ENCODE data around the gene FBXL16. TPM values are rescaled to one million over a fixed set of nuclear protein-coding genes. Genes with fewer than 3 reads are reported as not detected.

The FBXL16 gene
- total and polyA plus RNA-seq, 9 of the 15 experiments (the other 6 are each of a cell fraction or from before 2014, with no cell fraction given): 0.21 to 8.2 (median 1.7) TPM

DNA sequence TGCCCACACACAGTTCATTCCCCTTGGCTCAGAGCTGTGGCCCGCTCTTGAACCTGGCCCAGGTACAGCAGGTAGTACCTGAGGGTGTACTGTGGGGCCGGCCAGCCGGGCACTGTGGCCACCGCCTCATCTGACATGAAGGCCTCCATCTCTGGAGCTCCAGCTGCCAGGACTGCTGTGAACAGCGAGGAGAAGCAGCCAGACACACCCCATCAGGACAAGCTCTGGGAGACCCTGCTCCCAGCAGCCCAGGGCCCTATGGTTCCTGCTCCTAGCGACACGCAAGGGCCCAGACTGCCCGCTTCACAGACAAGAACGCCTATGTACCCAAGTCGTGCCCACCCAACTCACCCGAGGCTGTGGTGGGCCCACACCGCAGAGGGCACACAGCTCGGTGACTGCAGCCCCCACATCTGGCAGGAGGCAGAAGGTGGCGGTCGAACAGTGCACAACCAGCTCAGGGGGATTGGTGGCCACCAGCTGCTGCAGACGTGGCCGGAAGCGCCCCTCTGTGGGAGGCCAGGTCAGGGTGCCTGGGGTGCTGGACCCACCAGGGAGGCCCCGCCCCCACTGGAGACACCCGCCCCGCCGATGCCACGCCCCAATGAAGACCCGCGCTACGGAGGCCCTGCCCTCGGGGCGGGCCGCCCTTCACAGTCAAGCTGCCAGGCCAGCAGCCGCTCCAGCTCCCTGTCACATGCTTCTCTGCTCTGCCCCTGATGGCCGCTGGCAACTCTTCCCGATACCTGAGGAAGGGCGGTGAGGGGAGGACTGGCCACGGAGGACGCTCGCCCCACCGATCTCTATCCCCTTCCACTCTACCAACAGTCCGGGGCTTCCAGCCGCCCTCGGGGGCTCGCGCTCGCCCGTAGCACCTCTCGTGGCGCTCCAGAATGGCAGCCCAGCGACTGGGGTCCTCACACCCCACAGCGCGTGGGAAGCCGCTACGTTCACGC is 26.5 kb downstream of the FBXL16 start (continued):
- TF ChIP-seq, protein P1, sequence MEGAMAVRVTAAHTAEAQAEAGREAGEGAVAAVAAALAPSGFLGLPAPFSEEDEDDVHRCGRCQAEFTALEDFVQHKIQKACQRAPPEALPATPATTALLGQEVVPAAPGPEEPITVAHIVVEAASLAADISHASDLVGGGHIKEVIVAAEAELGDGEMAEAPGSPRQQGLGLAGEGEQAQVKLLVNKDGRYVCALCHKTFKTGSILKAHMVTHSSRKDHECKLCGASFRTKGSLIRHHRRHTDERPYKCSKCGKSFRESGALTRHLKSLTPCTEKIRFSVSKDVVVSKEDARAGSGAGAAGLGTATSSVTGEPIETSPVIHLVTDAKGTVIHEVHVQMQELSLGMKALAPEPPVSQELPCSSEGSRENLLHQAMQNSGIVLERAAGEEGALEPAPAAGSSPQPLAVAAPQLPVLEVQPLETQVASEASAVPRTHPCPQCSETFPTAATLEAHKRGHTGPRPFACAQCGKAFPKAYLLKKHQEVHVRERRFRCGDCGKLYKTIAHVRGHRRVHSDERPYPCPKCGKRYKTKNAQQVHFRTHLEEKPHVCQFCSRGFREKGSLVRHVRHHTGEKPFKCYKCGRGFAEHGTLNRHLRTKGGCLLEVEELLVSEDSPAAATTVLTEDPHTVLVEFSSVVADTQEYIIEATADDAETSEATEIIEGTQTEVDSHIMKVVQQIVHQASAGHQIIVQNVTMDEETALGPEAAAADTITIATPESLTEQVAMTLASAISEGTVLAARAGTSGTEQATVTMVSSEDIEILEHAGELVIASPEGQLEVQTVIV (CRISPR knock-in tag; IDR thresholded peaks at IDR 0.05; ENCODE audit: borderline replicate concordance): no peak
- TF ChIP-seq ILF3 (IDR thresholded peaks at IDR 0.05; ENCODE audit: borderline replicate concordance): no peak
- no peak for TF ChIP-seq HIVEP1 (CRISPR knock-in tag; IDR thresholded peaks at IDR 0.05)
- TF ChIP-seq, protein P2, sequence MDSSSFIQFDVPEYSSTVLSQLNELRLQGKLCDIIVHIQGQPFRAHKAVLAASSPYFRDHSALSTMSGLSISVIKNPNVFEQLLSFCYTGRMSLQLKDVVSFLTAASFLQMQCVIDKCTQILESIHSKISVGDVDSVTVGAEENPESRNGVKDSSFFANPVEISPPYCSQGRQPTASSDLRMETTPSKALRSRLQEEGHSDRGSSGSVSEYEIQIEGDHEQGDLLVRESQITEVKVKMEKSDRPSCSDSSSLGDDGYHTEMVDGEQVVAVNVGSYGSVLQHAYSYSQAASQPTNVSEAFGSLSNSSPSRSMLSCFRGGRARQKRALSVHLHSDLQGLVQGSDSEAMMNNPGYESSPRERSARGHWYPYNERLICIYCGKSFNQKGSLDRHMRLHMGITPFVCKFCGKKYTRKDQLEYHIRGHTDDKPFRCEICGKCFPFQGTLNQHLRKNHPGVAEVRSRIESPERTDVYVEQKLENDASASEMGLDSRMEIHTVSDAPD (CRISPR knock-in tag; IDR thresholded peaks at IDR 0.05): no peak
- TF ChIP-seq GATA2 (CRISPR knock-in tag; IDR thresholded peaks at IDR 0.05): no peak
- TF ChIP-seq NUFIP1 (IDR thresholded peaks at IDR 0.05; ENCODE audit: partially characterized antibody): no peak
- TF ChIP-seq, protein P3, sequence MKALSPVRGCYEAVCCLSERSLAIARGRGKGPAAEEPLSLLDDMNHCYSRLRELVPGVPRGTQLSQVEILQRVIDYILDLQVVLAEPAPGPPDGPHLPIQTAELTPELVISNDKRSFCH (CRISPR knock-in tag; IDR thresholded peaks at IDR 0.05): no peak
- TF ChIP-seq, protein P3 (tag; IDR thresholded peaks at IDR 0.05): no peak
- no peak for TF ChIP-seq ZNF408 (CRISPR knock-in tag; IDR thresholded peaks at IDR 0.05; ENCODE audit: low read depth)
- no peak for TF ChIP-seq TCF7 (IDR thresholded peaks at IDR 0.05; ENCODE audit: borderline replicate concordance)
- TF ChIP-seq POLR2B (IDR thresholded peaks at IDR 0.05; ENCODE audit: low read depth, partially characterized antibody): peak; percentile 65
- TF ChIP-seq ZNF561 (CRISPR knock-in tag; conservative IDR thresholded peaks at IDR 0.05): no peak
- TF ChIP-seq, protein P4, sequence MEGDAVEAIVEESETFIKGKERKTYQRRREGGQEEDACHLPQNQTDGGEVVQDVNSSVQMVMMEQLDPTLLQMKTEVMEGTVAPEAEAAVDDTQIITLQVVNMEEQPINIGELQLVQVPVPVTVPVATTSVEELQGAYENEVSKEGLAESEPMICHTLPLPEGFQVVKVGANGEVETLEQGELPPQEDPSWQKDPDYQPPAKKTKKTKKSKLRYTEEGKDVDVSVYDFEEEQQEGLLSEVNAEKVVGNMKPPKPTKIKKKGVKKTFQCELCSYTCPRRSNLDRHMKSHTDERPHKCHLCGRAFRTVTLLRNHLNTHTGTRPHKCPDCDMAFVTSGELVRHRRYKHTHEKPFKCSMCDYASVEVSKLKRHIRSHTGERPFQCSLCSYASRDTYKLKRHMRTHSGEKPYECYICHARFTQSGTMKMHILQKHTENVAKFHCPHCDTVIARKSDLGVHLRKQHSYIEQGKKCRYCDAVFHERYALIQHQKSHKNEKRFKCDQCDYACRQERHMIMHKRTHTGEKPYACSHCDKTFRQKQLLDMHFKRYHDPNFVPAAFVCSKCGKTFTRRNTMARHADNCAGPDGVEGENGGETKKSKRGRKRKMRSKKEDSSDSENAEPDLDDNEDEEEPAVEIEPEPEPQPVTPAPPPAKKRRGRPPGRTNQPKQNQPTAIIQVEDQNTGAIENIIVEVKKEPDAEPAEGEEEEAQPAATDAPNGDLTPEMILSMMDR (IDR thresholded peaks at IDR 0.05 in 2 of 3, conservative IDR thresholded peaks at IDR 0.05 in 1 of 3; ENCODE audit: insufficient read depth in 2 of 3, low read depth in 1 of 3, low read length in 3 of 3): 0 out of 6 replicates have a peak, but pooled peaks of 1 of the 3 experiments have one; percentile 1
- no peak; the same call in 1 of the 2 replicates for TF ChIP-seq TARDBP (IDR thresholded peaks at IDR 0.05)
- TF ChIP-seq, protein P5, sequence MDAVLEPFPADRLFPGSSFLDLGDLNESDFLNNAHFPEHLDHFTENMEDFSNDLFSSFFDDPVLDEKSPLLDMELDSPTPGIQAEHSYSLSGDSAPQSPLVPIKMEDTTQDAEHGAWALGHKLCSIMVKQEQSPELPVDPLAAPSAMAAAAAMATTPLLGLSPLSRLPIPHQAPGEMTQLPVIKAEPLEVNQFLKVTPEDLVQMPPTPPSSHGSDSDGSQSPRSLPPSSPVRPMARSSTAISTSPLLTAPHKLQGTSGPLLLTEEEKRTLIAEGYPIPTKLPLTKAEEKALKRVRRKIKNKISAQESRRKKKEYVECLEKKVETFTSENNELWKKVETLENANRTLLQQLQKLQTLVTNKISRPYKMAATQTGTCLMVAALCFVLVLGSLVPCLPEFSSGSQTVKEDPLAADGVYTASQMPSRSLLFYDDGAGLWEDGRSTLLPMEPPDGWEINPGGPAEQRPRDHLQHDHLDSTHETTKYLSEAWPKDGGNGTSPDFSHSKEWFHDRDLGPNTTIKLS (IDR thresholded peaks at IDR 0.05; ENCODE audit: borderline replicate concordance, low read depth): no peak; the same call in 1 of the 2 replicates
- no peak for TF ChIP-seq GATAD2B (IDR thresholded peaks at IDR 0.05; ENCODE audit: borderline replicate concordance)
- TF ChIP-seq NCOA2 (IDR thresholded peaks at IDR 0.05; ENCODE audit: partially characterized antibody in 2 of 2): no peak
- TF ChIP-seq, protein P6, sequence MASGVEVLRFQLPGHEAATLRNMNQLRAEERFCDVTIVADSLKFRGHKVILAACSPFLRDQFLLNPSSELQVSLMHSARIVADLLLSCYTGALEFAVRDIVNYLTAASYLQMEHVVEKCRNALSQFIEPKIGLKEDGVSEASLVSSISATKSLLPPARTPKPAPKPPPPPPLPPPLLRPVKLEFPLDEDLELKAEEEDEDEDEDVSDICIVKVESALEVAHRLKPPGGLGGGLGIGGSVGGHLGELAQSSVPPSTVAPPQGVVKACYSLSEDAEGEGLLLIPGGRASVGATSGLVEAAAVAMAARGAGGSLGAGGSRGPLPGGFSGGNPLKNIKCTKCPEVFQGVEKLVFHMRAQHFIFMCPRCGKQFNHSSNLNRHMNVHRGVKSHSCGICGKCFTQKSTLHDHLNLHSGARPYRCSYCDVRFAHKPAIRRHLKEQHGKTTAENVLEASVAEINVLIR (CRISPR knock-in tag; IDR thresholded peaks at IDR 0.05): no peak

Data from K562 (cell line).